ENCODE measurements around the gene BLCAP. TPM values are rescaled to one million over a fixed set of nuclear protein-coding genes. Genes with fewer than 3 reads are reported as not detected.
A peak's percentile ranks its signal among the peaks of the same experiment; 100 is the strongest.

Gene BLCAP
- total and polyA plus RNA-seq, 5 donors: 87.4 to 103 (median 97.9) TPM

- H3K4me3 ChIP-seq (ENCODE audit: low read length): no peak overlapping the region
- no peak overlapping the region for H3K27ac ChIP-seq (ENCODE audit: low read length)
- 84% methylated on average over 10 of the region's 10 CpGs for WGBS
- no peak for DNase-seq
- no peak for ATAC-seq
- H3K9me3 ChIP-seq (ENCODE audit: control insufficient read depth, low read length): no peaks in the 10 kb centered on the region
- H3K27me3 ChIP-seq (ENCODE audit: control insufficient read depth, insufficient read depth): no peaks in the 10 kb centered on the region
- peaks cover 12% of the 10 kb centered on the region for H3K4me1 ChIP-seq (ENCODE audit: control insufficient read depth, insufficient read depth, low read length)
- intact Hi-C loops (cut with DNase I): loop anchor here (5.0 to 10.0 kb wide), 7 partner anchors 138 to 335 kb away; no protein-coding TSS in a partner anchor
Observed at GRCh38 chr20:37529968-37530600, 2.4 kb upstream of the BLCAP start.

- ATAC-seq: no peak
- 76% methylated on average over 8 of the region's 8 CpGs for WGBS
- no peak for DNase-seq
- Histone ChIP-seq H3K9me3 (ENCODE audit: control insufficient read depth, low read length) (no peaks in the 10 kb centered on the region), H3K27ac (ENCODE audit: low read length) (no peak overlapping the region), H3K4me3 (ENCODE audit: low read length) (no peak overlapping the region), H3K27me3 (ENCODE audit: control insufficient read depth, insufficient read depth) (no peaks in the 10 kb centered on the region), H3K4me1 (ENCODE audit: control insufficient read depth, insufficient read depth, low read length) (peaks cover 17% of the 10 kb centered on the region)
- intact Hi-C loops (cut with DNase I): loop anchor here in 2 of 4 donors (5.0 to 10.0 kb wide), 2 partner anchors 145 to 247 kb away; no protein-coding TSS in a partner anchor
Observed at GRCh38 chr20:37529214-37529967, 1.7 kb upstream of the BLCAP start.

- 42% methylated on average over 10 of the region's 10 CpGs for WGBS
- ATAC-seq (no peak), DNase-seq (no peak)
Observed at GRCh38 chr20:37528446-37529213, 954 bp upstream of the BLCAP start.

GRCh38 chr20:37526839-37527637 is 638 bp downstream of the BLCAP start:
- peaks cover 27% of the 10 kb centered on the region for H3K4me1 ChIP-seq (ENCODE audit: control insufficient read depth, insufficient read depth, low read length)
- no peaks in the 10 kb centered on the region for H3K9me3 ChIP-seq (ENCODE audit: control insufficient read depth, low read length)
- peak overlapping the region; percentile 94 for H3K27ac ChIP-seq (ENCODE audit: low read length)
- whole genome bisulfite sequencing: under 1% methylated on average over 28 of the region's 28 CpGs
- intact Hi-C loops (cut with DNase I): loop anchor here in 2 of 4 donors (5.0 to 10.0 kb wide), 2 partner anchors 142 to 245 kb away; no protein-coding TSS in a partner anchor
- ATAC-seq (peak; percentile 61 to 66), DNase-seq (peak in 1 of 3 donors; percentile 60)
- peak overlapping the region; percentile 84 for H3K4me3 ChIP-seq (ENCODE audit: low read length)
- H3K27me3 ChIP-seq (ENCODE audit: control insufficient read depth, insufficient read depth): no peaks in the 10 kb centered on the region

More at GRCh38 chr20:37528446-37529213, 954 bp upstream of the BLCAP start:
- Histone ChIP-seq H3K4me1 (ENCODE audit: control insufficient read depth, insufficient read depth, low read length) (peaks cover 22% of the 10 kb centered on the region), H3K27me3 (ENCODE audit: control insufficient read depth, insufficient read depth) (no peaks in the 10 kb centered on the region), H3K27ac (ENCODE audit: low read length) (peak overlapping the region; percentile 94), H3K4me3 (ENCODE audit: low read length) (peak overlapping the region; percentile 84), H3K9me3 (ENCODE audit: control insufficient read depth, low read length) (no peaks in the 10 kb centered on the region)
- intact Hi-C loops (cut with DNase I): loop anchor here in 2 of 4 donors (5.0 to 10.0 kb wide), 2 partner anchors 144 to 246 kb away; no protein-coding TSS in a partner anchor

- Histone ChIP-seq H3K27ac (ENCODE audit: low read length) (peak overlapping the region; percentile 94), H3K4me3 (ENCODE audit: low read length) (peak overlapping the region; percentile 84), H3K9me3 (ENCODE audit: control insufficient read depth, low read length) (no peaks in the 10 kb centered on the region), H3K4me1 (ENCODE audit: control insufficient read depth, insufficient read depth, low read length) (peaks cover 27% of the 10 kb centered on the region), H3K27me3 (ENCODE audit: control insufficient read depth, insufficient read depth) (no peaks in the 10 kb centered on the region)
- WGBS: 2% methylated on average over 10 of the region's 10 CpGs
- DNase-seq (peak; percentile 44 to 68 (median 64)), ATAC-seq (peak; percentile 36 to 56)
- intact Hi-C loops (cut with DNase I): loop anchor here in 2 of 4 donors (5.0 to 10.0 kb wide), 2 partner anchors 142 to 244 kb away; no protein-coding TSS in a partner anchor
Observed at GRCh38 chr20:37526238-37526838, 1.3 kb downstream of the BLCAP start.

GRCh38 chr20:37525810-37526209 is 1.9 kb downstream of the BLCAP start:
- Histone ChIP-seq H3K27ac (ENCODE audit: low read length) (no peak overlapping the region), H3K4me1 (ENCODE audit: control insufficient read depth, insufficient read depth, low read length) (peaks cover 27% of the 10 kb centered on the region), H3K4me3 (ENCODE audit: low read length) (peak overlapping the region; percentile 84), H3K27me3 (ENCODE audit: control insufficient read depth, insufficient read depth) (no peaks in the 10 kb centered on the region), H3K9me3 (ENCODE audit: control insufficient read depth, low read length) (no peaks in the 10 kb centered on the region)
- DNase-seq: no peak
- WGBS: 37% methylated on average over 5 of the region's 5 CpGs
- ATAC-seq: no peak
- intact Hi-C loops (cut with DNase I): loop anchor here in 2 of 4 donors (5.0 to 10.0 kb wide), 2 partner anchors 141 to 244 kb away; no protein-coding TSS in a partner anchor

GRCh38 chr20:37524859-37525708 is 2.6 kb downstream of the BLCAP start:
- H3K27ac ChIP-seq (ENCODE audit: low read length): no peak overlapping the region
- no peaks in the 10 kb centered on the region for H3K27me3 ChIP-seq (ENCODE audit: control insufficient read depth, insufficient read depth)
- peaks cover 29% of the 10 kb centered on the region for H3K4me1 ChIP-seq (ENCODE audit: control insufficient read depth, insufficient read depth, low read length)
- no peak overlapping the region for H3K4me3 ChIP-seq (ENCODE audit: low read length)
- no peaks in the 10 kb centered on the region for H3K9me3 ChIP-seq (ENCODE audit: control insufficient read depth, low read length)
- DNase-seq: no peak
- no peak for ATAC-seq
- WGBS: 62% methylated on average over 6 of the region's 6 CpGs
- intact Hi-C loops (cut with DNase I): loop anchor here in 2 of 4 donors (5.0 to 10.0 kb wide), 2 partner anchors 140 to 243 kb away; no protein-coding TSS in a partner anchor

- Histone ChIP-seq H3K4me1 (ENCODE audit: control insufficient read depth, insufficient read depth, low read length) (peaks cover 34% of the 10 kb centered on the region), H3K4me3 (ENCODE audit: low read length) (no peak overlapping the region), H3K27me3 (ENCODE audit: control insufficient read depth, insufficient read depth) (no peaks in the 10 kb centered on the region), H3K9me3 (ENCODE audit: control insufficient read depth, low read length) (no peaks in the 10 kb centered on the region), H3K27ac (ENCODE audit: low read length) (no peak overlapping the region)
- WGBS: 73% methylated on average over 10 of the region's 10 CpGs
- no peak for DNase-seq
- ATAC-seq: no peak
- intact Hi-C loops (cut with DNase I): loop anchor here in 1 of 4 donors (10.0 kb wide), 1 partner anchor 139 kb away; no protein-coding TSS in a partner anchor
Observed at GRCh38 chr20:37523911-37524700, 3.6 kb downstream of the BLCAP start.

All from right cardiac atrium (tissue), 5 donors.